Tibial nerve (tissue), 4 donors: Measurements from ENCODE around the gene MOSPD3. TPM values are rescaled to one million over a fixed set of nuclear protein-coding genes. Genes with fewer than 3 reads are reported as not detected.
A peak's percentile ranks its signal among the peaks of the same experiment; 100 is the strongest.

Source experiments
- DNase-seq, 2 donors: peaks; one replicate each; pipeline ENCODE4 v3.0.0-alpha.2; 2019; ENCODE audit warnings: low spot score in 2 of 2
- H3K27ac ChIP-seq, 4 donors: fragments of 200-600 bp; sonication (generic) in 3 of 4; one replicate each; pipeline ENCODE4 v1.5.1; 2017 to 2019; ENCODE audit warnings: mild to moderate bottlenecking in 1 of 4
- H3K27me3 ChIP-seq, 2 donors: fragments of 200-600 bp; sonication (generic) in 1 of 2; one replicate each; pipeline versions ENCODE4 v1.5.1 to v1.6.0; 2017 to 2019
- H3K36me3 ChIP-seq, 3 donors: fragments of 200-600 bp; sonication (generic); one replicate each; pipeline ENCODE4 v1.5.1; 2018 to 2019
- H3K4me1 ChIP-seq, 4 donors: fragments of 200-600 bp; sonication (generic) in 3 of 4; one replicate each; pipeline ENCODE4 v1.5.1; 2017 to 2019
- H3K4me3 ChIP-seq, 4 donors: fragments of 200-600 bp; sonication (generic) in 3 of 4; one replicate each; pipeline ENCODE4 v1.5.1; 2017 to 2019; ENCODE audit warnings: mild to moderate bottlenecking in 1 of 4, moderate library complexity in 1 of 4
- H3K9me3 ChIP-seq, 4 donors: fragments of 200-600 bp; sonication (generic) in 3 of 4; one replicate each; pipeline ENCODE4 v1.5.1; 2017 to 2019
- EP300 ChIP-seq, 2 donors: sonication (generic); formaldehyde crosslinking; IDR thresholded peaks; one replicate each; pipeline ENCODE4 v1.6.1; 2017; ENCODE audit warnings: antibody characterized with exemption in 2 of 2, mild to moderate bottlenecking in 1 of 2
- POLR2A ChIP-seq, 2 donors: fragments of 450-650 bp; IDR thresholded peaks; one replicate each; pipeline ENCODE4 v1.6.1; 2017; ENCODE audit warnings: antibody characterized with exemption in 2 of 2, mild to moderate bottlenecking in 2 of 2, moderate library complexity in 2 of 2
- WGBS, 2 donors: methylation state at CpG; one replicate each; pipeline ENCODE4 v1.1.5; 2018; 5-methylcytosine and 5-hydroxymethylcytosine counted together
- total RNA-seq, 4 donors: library from RNA; depleted of rRNA; stranded (reverse); fragments of >200 nt; gene quantifications; one replicate each; pipeline ENCODE4 v1.1.0, GENCODE V29; 2016
- TF ChIP-seq, protein P1 (sequence below), 5 experiments: fragments of 200-600 bp in 3 of 5; fragments of 450-650 bp in 2 of 5; sonication (generic) in 3 of 5; IDR thresholded peaks; one replicate each; pipeline ENCODE4 v1.5.1; 2016 to 2019; ENCODE audit warnings: antibody characterized with exemption in 5 of 5, mild to moderate bottlenecking in 3 of 5, moderate library complexity in 2 of 5

The MOSPD3 gene
- total RNA-seq, 4 donors from 2014 or later, result 9.4 to 31.2 (median 24.3) TPM

DNA sequence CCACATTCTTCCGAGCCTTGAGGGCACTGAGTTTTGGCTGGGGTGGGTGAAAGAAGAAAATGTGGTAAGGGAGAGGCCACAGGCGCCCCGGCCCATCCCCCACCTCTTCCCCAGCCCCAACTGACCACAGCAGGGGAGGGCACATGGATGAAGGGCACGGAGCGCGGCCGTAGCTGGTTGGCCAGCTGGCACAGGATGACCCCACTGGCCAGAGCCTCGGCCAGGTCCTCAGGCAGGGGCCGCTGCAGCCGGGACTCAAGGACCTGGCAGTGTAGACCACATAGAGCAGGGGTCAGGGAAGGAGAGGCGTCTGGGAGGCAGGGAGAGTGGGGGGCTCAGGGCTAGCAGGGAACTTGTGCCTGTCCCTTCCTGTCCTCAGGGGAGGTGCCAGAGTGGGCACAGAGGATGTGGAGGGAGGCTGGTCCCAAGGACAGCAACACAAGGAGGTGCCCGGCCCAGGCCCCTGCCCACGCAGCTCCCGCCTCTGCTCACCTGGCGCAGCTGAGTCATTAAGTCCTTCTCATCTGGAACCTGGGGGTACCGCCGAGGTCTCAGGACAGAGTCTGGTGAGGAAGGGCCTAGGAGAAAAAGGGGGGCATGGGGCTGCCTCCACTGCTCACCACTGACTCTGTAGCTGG is 36.5 kb upstream of the MOSPD3 start:
- Histone ChIP-seq H3K36me3 (peaks cover 1 to 90% (median 49%) of the 10 kb centered on the region in 3 donors), H3K9me3 (no peaks in the 10 kb centered on the region), H3K4me1 (peaks cover 0 to 15% (median 2%) of the 10 kb centered on the region in 4 donors), H3K4me3 (no peak overlapping the region), H3K27ac (no peak overlapping the region), H3K27me3 (peaks cover 0 to 3% of the 10 kb centered on the region in 2 donors)
- no peak for DNase-seq
- WGBS, 2 donors, result 79 to 81% methylated on average over 17 of the region's 17 CpGs
- TF ChIP-seq EP300 (IDR thresholded peaks at IDR 0.05) (no peak), POLR2A (IDR thresholded peaks at IDR 0.05) (no peak)
- TF ChIP-seq, protein P1, sequence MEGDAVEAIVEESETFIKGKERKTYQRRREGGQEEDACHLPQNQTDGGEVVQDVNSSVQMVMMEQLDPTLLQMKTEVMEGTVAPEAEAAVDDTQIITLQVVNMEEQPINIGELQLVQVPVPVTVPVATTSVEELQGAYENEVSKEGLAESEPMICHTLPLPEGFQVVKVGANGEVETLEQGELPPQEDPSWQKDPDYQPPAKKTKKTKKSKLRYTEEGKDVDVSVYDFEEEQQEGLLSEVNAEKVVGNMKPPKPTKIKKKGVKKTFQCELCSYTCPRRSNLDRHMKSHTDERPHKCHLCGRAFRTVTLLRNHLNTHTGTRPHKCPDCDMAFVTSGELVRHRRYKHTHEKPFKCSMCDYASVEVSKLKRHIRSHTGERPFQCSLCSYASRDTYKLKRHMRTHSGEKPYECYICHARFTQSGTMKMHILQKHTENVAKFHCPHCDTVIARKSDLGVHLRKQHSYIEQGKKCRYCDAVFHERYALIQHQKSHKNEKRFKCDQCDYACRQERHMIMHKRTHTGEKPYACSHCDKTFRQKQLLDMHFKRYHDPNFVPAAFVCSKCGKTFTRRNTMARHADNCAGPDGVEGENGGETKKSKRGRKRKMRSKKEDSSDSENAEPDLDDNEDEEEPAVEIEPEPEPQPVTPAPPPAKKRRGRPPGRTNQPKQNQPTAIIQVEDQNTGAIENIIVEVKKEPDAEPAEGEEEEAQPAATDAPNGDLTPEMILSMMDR (IDR thresholded peaks at IDR 0.05), result no peak

- Histone ChIP-seq H3K9me3 (no peaks in the 10 kb centered on the region), H3K4me1 (peaks cover 0 to 13% (median 0%) of the 10 kb centered on the region in 4 donors), H3K27me3 (no peaks in the 10 kb centered on the region), H3K36me3 (peaks cover 3 to 96% (median 56%) of the 10 kb centered on the region in 3 donors), H3K4me3 (no peak overlapping the region), H3K27ac (no peak overlapping the region)
- TF ChIP-seq, protein P1 (IDR thresholded peaks at IDR 0.05), result no peak
- no peak for TF ChIP-seq POLR2A (IDR thresholded peaks at IDR 0.05)
- TF ChIP-seq EP300 (IDR thresholded peaks at IDR 0.05), result no peak
- 86 to 90% methylated on average over 12 to 13 of the region's 13 CpGs for WGBS, 2 donors
- DNase-seq, result no peak
Observed at GRCh38 chr7:100576384-100576993, 35.9 kb upstream of the MOSPD3 start.

- WGBS, 2 donors, result 89 to 92% methylated on average over 16 to 22 of the region's 24 CpGs
- H3K4me3 ChIP-seq, result no peak overlapping the region
- no peaks in the 10 kb centered on the region for H3K27me3 ChIP-seq
- no peak overlapping the region for H3K27ac ChIP-seq
- H3K9me3 ChIP-seq, result no peaks in the 10 kb centered on the region
- peaks cover 3 to 100% (median 62%) of the 10 kb centered on the region in 3 donors for H3K36me3 ChIP-seq
- peaks cover 0 to 10% (median 0%) of the 10 kb centered on the region in 4 donors for H3K4me1 ChIP-seq
- TF ChIP-seq, protein P1 (IDR thresholded peaks at IDR 0.05), result no peak
- no peak for TF ChIP-seq POLR2A (IDR thresholded peaks at IDR 0.05)
- TF ChIP-seq EP300 (IDR thresholded peaks at IDR 0.05), result no peak
- DNase-seq, result no peak
Observed at GRCh38 chr7:100577103-100577502, 35.2 kb upstream of the MOSPD3 start.

- DNase-seq, result no peak
Observed at GRCh38 chr7:100577507-100577906, 34.8 kb upstream of the MOSPD3 start.

More at GRCh38 chr7:100577507-100577906, 34.8 kb upstream of the MOSPD3 start:
- H3K27ac ChIP-seq, result peak overlapping the region in 1 of 4 donors; percentile 20
- no peaks in the 10 kb centered on the region for H3K27me3 ChIP-seq
- TF ChIP-seq POLR2A (IDR thresholded peaks at IDR 0.05), result no peak
- TF ChIP-seq, protein P1 (IDR thresholded peaks at IDR 0.05), result no peak
- no peak overlapping the region for H3K4me3 ChIP-seq
- H3K4me1 ChIP-seq, result peaks cover 0 to 10% (median 2%) of the 10 kb centered on the region in 4 donors
- H3K9me3 ChIP-seq, result no peaks in the 10 kb centered on the region
- WGBS, 2 donors, result 91 to 96% methylated on average over 11 to 14 of the region's 14 CpGs
- H3K36me3 ChIP-seq, result peaks cover 3 to 100% (median 66%) of the 10 kb centered on the region in 3 donors
